HepG2 (cell line): ENCODE data around the gene PLAAT3. TPM values are rescaled to one million over a fixed set of nuclear protein-coding genes. Genes with fewer than 3 reads are reported as not detected.

Experiments used
- ATAC-seq: fragments of 200-7000 bp; cut with Tn5 transposase; 3 replicates; pipeline ENCODE4 v1.9.1; 2020; ENCODE audit warnings: mild to moderate bottlenecking, moderate library complexity
- BruUV-seq: library from RNA; stranded (reverse); fragments of 400-500 nt; replicated peaks from 2 replicates; lab custom pipeline; 2021; lab: Mats Ljungman, UMichigan
- CTCF ChIA-PET: fragments of 300-600 bp; formaldehyde crosslinking; extraction: SDS; loops from one replicate; lab custom pipeline; 2021; ENCODE audit warnings: low total read pairs, inconsistent platforms, low intra/inter-chr PET ratio; lab: Yijun Ruan, JAX
- POLR2A ChIA-PET: fragments of 350-600 bp; sonication (Branson Sonifier 250); formaldehyde crosslinking; loops from one replicate; lab custom pipeline; 2020; ENCODE audit warnings: antibody characterized with exemption, inconsistent platforms; lab: Yijun Ruan, JAX
- DNase-seq: peaks from one replicate; pipeline ENCODE4 v3.0.0-alpha.2; 2015; ENCODE audit warnings: low spot score
- FAIRE-seq: peaks from 3 replicates; lab custom pipeline; 2011; peaks lifted over from hg19 to GRCh38; lab: Jason Lieb, UNC
- H2AFZ ChIP-seq: one replicate; pipeline ENCODE4 v1.6.1; 2011; ENCODE audit warnings: low read length, inconsistent platforms
- H3K27ac ChIP-seq: fragments of 300-600 bp; 3 replicates; pipeline ENCODE4 v1.8.0; 2011; ENCODE audit warnings: mixed run types, mild to moderate bottlenecking, mixed read lengths, low read length, inconsistent platforms; ENCODE audit not compliant: insufficient read depth; ENCODE audit errors: extremely low read length
- H3K27me3 ChIP-seq, 2 experiments: fragments of 200-600 bp in 1 of 2; 2 replicates in 1 of 2; 3 replicates in 1 of 2; pipeline versions ENCODE4 v1.6.0 to v1.8.0; 2011; ENCODE audit warnings: low read length in 2 of 2, mild to moderate bottlenecking in 2 of 2, moderate library complexity in 2 of 2, inconsistent platforms in 1 of 2; ENCODE audit not compliant: insufficient read depth in 2 of 2, control insufficient read depth in 1 of 2
- H3K36me3 ChIP-seq, 2 experiments: fragments of 200-600 bp in 1 of 2; replicated peaks in 1 of 2; 2 replicates in 1 of 2; 3 replicates in 1 of 2; pipeline versions ENCODE4 v1.5.1 to v1.8.0; 2011; ENCODE audit warnings: low read length in 2 of 2, inconsistent platforms in 1 of 2; ENCODE audit not compliant: insufficient read depth in 2 of 2, control insufficient read depth in 1 of 2
- H3K4me1 ChIP-seq: 2 replicates; pipeline ENCODE4 v1.5.1; 2012; ENCODE audit warnings: low read length, inconsistent platforms; ENCODE audit not compliant: insufficient read depth
- H3K4me2 ChIP-seq: 2 replicates; pipeline ENCODE4 v1.6.0; 2011; ENCODE audit warnings: low read depth, low read length, inconsistent platforms
- H3K4me3 ChIP-seq, 3 experiments: fragments of 200-600 bp in 1 of 3; sonication (generic), shearing (Covaris generic) in 1 of 3; replicated peaks in 1 of 3; 2 replicates each; pipeline ENCODE4 v1.5.1; 2011 to 2016; ENCODE audit warnings: low read length in 3 of 3, inconsistent platforms in 2 of 3, low read depth in 2 of 3, mild to moderate bottlenecking in 2 of 3, control low read depth in 1 of 3, mixed read lengths in 1 of 3; ENCODE audit not compliant: insufficient read depth in 1 of 3
- H3K79me2 ChIP-seq: one replicate; pipeline ENCODE4 v1.6.1; 2011; ENCODE audit warnings: low read length, inconsistent platforms; ENCODE audit not compliant: insufficient read depth
- H3K9ac ChIP-seq: 2 replicates; pipeline ENCODE4 v1.6.0; 2011; ENCODE audit warnings: mild to moderate bottlenecking, low read depth, low read length, inconsistent platforms; ENCODE audit not compliant: insufficient read depth
- H3K9me3 ChIP-seq: 2 replicates; pipeline ENCODE4 v1.5.1; 2012; ENCODE audit warnings: mild to moderate bottlenecking, low read length
- H4K20me1 ChIP-seq: 2 replicates; pipeline ENCODE4 v1.6.0; 2011; ENCODE audit warnings: inconsistent platforms, mild to moderate bottlenecking, low read length, moderate library complexity; ENCODE audit not compliant: insufficient read depth
- FIP1L1 ChIP-seq: fragments of 200-400 bp; formaldehyde crosslinking; IDR thresholded peaks from 2 replicates; pipeline ENCODE4 v1.6.1; 2018; ENCODE audit warnings: low read depth, mild to moderate bottlenecking, low read length, moderate library complexity, borderline replicate concordance; ENCODE audit not compliant: insufficient read depth
- HDAC2 ChIP-seq: sonication (generic); formaldehyde crosslinking; IDR thresholded peaks from 2 replicates; pipeline ENCODE4 v1.4.0; 2020; ENCODE audit warnings: missing genetic modification reagents
- HMG20A ChIP-seq: IDR thresholded peaks from 2 replicates; pipeline ENCODE4 v1.6.1; 2016; ENCODE audit warnings: borderline replicate concordance
- JUNB ChIP-seq: sonication (generic); formaldehyde crosslinking; IDR thresholded peaks from 2 replicates; pipeline ENCODE4 v1.8.0; 2022; ENCODE audit warnings: missing genetic modification reagents, mild to moderate bottlenecking, borderline replicate concordance
- REPIN1 ChIP-seq: sonication (generic); formaldehyde crosslinking; IDR thresholded peaks from 2 replicates; pipeline ENCODE4 v1.8.0; 2022; ENCODE audit warnings: missing genetic modification reagents, low read depth, mild to moderate bottlenecking, borderline replicate concordance
- SOX6 ChIP-seq, 2 experiments: fragments of 450-650 bp in 1 of 2; sonication (generic) in 1 of 2; formaldehyde crosslinking in 1 of 2; IDR thresholded peaks; 2 replicates each; pipeline versions ENCODE4 v1.4.0 to v1.6.1; 2017 to 2020; ENCODE audit warnings: antibody characterized with exemption in 1 of 2, mild to moderate bottlenecking in 1 of 2, missing genetic modification reagents in 1 of 2
- ZNF34 ChIP-seq: sonication (generic); formaldehyde crosslinking; IDR thresholded peaks from 2 replicates; pipeline ENCODE4 v1.4.0; 2020; ENCODE audit warnings: mild to moderate bottlenecking, missing genetic modification reagents, borderline replicate concordance
- WGBS: methylation state at CpG from one replicate; pipeline ENCODE4 v1.1.6; 2017; ENCODE audit warnings: low lambda C conversion rate; 5-methylcytosine and 5-hydroxymethylcytosine counted together
- in situ Hi-C: cut with HindIII; loops from 2 replicates; pipeline ENCODE4 v1.10.0; 2017; ENCODE audit warnings: low pct_unique_long_range_greater_than_20kb; ENCODE audit not compliant: extremely low pct_ligation_motif_present
- intact Hi-C: fragments of 100-400 bp; cut with micrococcal nuclease; formaldehyde crosslinking; loops from one replicate; pipeline ENCODE4 v1.10.0; 2022; ENCODE audit not compliant: unreplicated experiment
- polyA plus RNA-seq, 8 experiments: library from polyadenylated mRNA; depleted of rRNA in 3 of 8; stranded (reverse) in 7 of 8; unstranded in 1 of 8; fragments of >200 nt; fragmentation: Illumina TruSeq in 4 of 8; extraction: Trizol in 4 of 8; gene quantifications; 2 replicates each; pipeline versions ENCODE4 v1.2.1 to v1.2.3, GENCODE V29; 2011 to 2016; ENCODE audit warnings: low read depth in 4 of 8, missing spikeins in 1 of 8, mixed read lengths in 1 of 8; ENCODE audit not compliant: insufficient read depth in 1 of 8
- total RNA-seq, 5 experiments: library from RNA; depleted of rRNA; stranded (reverse); fragments of >200 nt; fragmentation: Illumina TruSeq; extraction: Trizol; gene quantifications; 2 replicates each; pipeline ENCODE4 v1.2.3, GENCODE V29; 2016; ENCODE audit warnings: low read depth in 1 of 5
- TF ChIP-seq, protein P1 (sequence below): sonication (generic); formaldehyde crosslinking; IDR thresholded peaks from 2 replicates; pipeline ENCODE4 v1.8.0; 2022; ENCODE audit warnings: missing genetic modification reagents, mild to moderate bottlenecking, borderline replicate concordance

PLAAT3 gene
- total and polyA plus RNA-seq, 2 of the 13 experiments (the other 11 are each of a cell fraction or from before 2014, with no cell fraction given) = 9.3 to 16.4 TPM

DNA sequence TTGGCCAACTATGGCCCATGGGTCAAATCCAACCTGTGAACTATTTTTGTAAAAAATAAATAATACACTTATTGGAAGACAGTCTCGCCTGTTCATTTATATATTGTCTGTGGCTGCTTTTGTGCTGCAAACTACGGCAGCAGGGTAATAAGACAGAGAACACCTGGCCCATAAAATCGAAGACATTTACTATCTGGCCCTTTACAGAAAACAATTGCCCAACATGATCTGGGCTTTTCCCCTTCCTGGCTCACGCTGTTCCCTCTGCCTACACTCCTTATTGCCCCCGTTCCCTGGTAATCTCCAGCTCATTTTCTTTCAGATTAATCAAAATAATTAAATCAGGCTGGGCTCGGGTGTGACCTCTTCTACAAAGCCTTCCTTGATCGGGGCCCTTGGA, 56.7 kb downstream of the PLAAT3 start:
- no peak overlapping the region for H3K27ac ChIP-seq
- no peaks in the 10 kb centered on the region for H3K79me2 ChIP-seq
- FAIRE-seq = no peak
- H3K9ac ChIP-seq = no peak overlapping the region
- 51% methylated on average over 7 of the region's 7 CpGs for WGBS
- TF ChIP-seq ZNF34 (CRISPR knock-in tag) (no peak), HDAC2 (CRISPR knock-in tag) (no peak), JUNB (CRISPR knock-in tag) (no peak), SOX6 (IDR thresholded peaks at IDR 0.05) (no peak), SOX6 (CRISPR knock-in tag; IDR thresholded peaks at IDR 0.05) (no peak), HMG20A (no peak), REPIN1 (CRISPR knock-in tag) (no peak), FIP1L1 (no peak)
- TF ChIP-seq, protein P1, sequence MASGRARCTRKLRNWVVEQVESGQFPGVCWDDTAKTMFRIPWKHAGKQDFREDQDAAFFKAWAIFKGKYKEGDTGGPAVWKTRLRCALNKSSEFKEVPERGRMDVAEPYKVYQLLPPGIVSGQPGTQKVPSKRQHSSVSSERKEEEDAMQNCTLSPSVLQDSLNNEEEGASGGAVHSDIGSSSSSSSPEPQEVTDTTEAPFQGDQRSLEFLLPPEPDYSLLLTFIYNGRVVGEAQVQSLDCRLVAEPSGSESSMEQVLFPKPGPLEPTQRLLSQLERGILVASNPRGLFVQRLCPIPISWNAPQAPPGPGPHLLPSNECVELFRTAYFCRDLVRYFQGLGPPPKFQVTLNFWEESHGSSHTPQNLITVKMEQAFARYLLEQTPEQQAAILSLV (CRISPR knock-in tag) = no peak
- in situ Hi-C loops = no loop called here
- H3K9me3 ChIP-seq = no peaks in the 10 kb centered on the region
- intact Hi-C loops = no loop called here
- no peak for DNase-seq
- ChIA-PET CTCF (no interaction called here), POLR2A (no interaction called here)
- H3K36me3 ChIP-seq = no peaks in the 10 kb centered on the region
- H4K20me1 ChIP-seq = no peaks in the 10 kb centered on the region
- no TSS peak for BruUV-seq
- peaks cover 0 to 5% of the 10 kb centered on the region in 2 experiments; a peak in 2 of 5 replicates for H3K27me3 ChIP-seq
- H3K4me1 ChIP-seq = peaks cover 8% of the 10 kb centered on the region; the same call in 1 of the 2 replicates
- no peak overlapping the region for H2AFZ ChIP-seq
- no peak for ATAC-seq
- no peak overlapping the region for H3K4me2 ChIP-seq
- H3K4me3 ChIP-seq = no peak overlapping the region
